Urinary bladder (tissue), 4 donors: ENCODE measurements around the gene IL1RAP. TPM values are rescaled to one million over a fixed set of nuclear protein-coding genes. Genes with fewer than 3 reads are reported as not detected.
"Not testable (repeated sequence)": the region's sequence is repeated elsewhere in the genome, so short reads cannot be mapped to it uniquely, and the experiment has no call there.

ENCODE experiments used
- DNase-seq: peaks from one replicate; pipeline ENCODE4 v3.0.0-alpha.2; 2015; ENCODE audit errors: extremely low spot score
- H3K27ac ChIP-seq: one replicate; pipeline ENCODE4 v1.5.1; 2013; ENCODE audit warnings: low read depth, mild to moderate bottlenecking, moderate library complexity
- H3K36me3 ChIP-seq: one replicate; pipeline ENCODE4 v1.6.1; 2013; ENCODE audit warnings: mild to moderate bottlenecking, moderate library complexity; ENCODE audit not compliant: insufficient read depth
- H3K4me1 ChIP-seq: one replicate; pipeline ENCODE4 v1.6.1; 2013; ENCODE audit warnings: mild to moderate bottlenecking, moderate library complexity; ENCODE audit not compliant: insufficient read depth
- H3K4me3 ChIP-seq: one replicate; pipeline ENCODE4 v1.5.1; 2013; ENCODE audit warnings: low read depth, low read length
- WGBS: extraction: QIAGEN DNeasy Blood & Tissue Kit; methylation state at CpG from one replicate; pipeline ENCODE4 v1.1.7; 2013; 5-methylcytosine and 5-hydroxymethylcytosine counted together
- polyA plus RNA-seq: library from polyadenylated mRNA; stranded (reverse); fragments of 200-250 nt; gene quantifications from one replicate; pipeline ENCODE4 v1.2.3, GENCODE V29; 2013
- total RNA-seq: library from RNA; depleted of rRNA; stranded (reverse); fragments of >200 nt; gene quantifications from one replicate; pipeline ENCODE4 v1.2.3, GENCODE V29; 2014
- donor health status: healthy with polysubstance abuse.
- donor health status: healthy.

IL1RAP gene
- total RNA-seq: 21.7 TPM
- 5.6 TPM for polyA plus RNA-seq

- peak; percentile 67 for DNase-seq
- Histone ChIP-seq H3K36me3 (no peaks in the 10 kb centered on the region), H3K4me3 (peak within 1 kb of the TSS; percentile 78), H3K27ac (peak within 1 kb of the TSS; percentile 24), H3K4me1 (no peaks in the 10 kb centered on the region)
- WGBS: under 1% methylated on average over 76 of the region's 76 CpGs
Measured at GRCh38 chr3:190513409-190514370, at the start of gene IL1RAP. Gene IL1RAP (plus strand): TSS chr3:190514085. CDS start chr3:190564290, 50,205 bp downstream.

GRCh38 chr3:190467922-190468321 is 46.0 kb upstream of the IL1RAP start:
- Histone ChIP-seq H3K36me3 (no peaks in the 10 kb centered on the region), H3K27ac (no peak overlapping the region), H3K4me3 (no peak overlapping the region)

GRCh38 chr3:190473261-190473660 is 40.6 kb upstream of the IL1RAP start:
- not testable (repeated sequence) for DNase-seq, H3K36me3 ChIP-seq, H3K4me1 ChIP-seq, H3K4me3 ChIP-seq, H3K27ac ChIP-seq
- 96% methylated on average over 25 of the region's 25 CpGs for WGBS

More at GRCh38 chr3:190467922-190468321, 46.0 kb upstream of the IL1RAP start:
- no peaks in the 10 kb centered on the region for H3K4me1 ChIP-seq
- no peak for DNase-seq

- H3K36me3 ChIP-seq: no peaks in the 10 kb centered on the region
- H3K4me3 ChIP-seq: no peak overlapping the region
- no peak overlapping the region for H3K27ac ChIP-seq
- no peaks in the 10 kb centered on the region for H3K4me1 ChIP-seq
- DNase-seq: no peak
- 77% methylated on average over 2 of the region's 2 CpGs for WGBS
Measured at GRCh38 chr3:190481779-190482178, 32.1 kb upstream of the IL1RAP start.

GRCh38 chr3:190485830-190486532 is 27.9 kb upstream of the IL1RAP start:
- Histone ChIP-seq H3K4me3 (no peak overlapping the region), H3K4me1 (no peaks in the 10 kb centered on the region), H3K36me3 (no peaks in the 10 kb centered on the region), H3K27ac (no peak overlapping the region)
- no peak for DNase-seq
- 19% methylated on average over 6 of the region's 6 CpGs for WGBS

GRCh38 chr3:190486533-190486864 is 27.4 kb upstream of the IL1RAP start:
- no peak overlapping the region for H3K4me3 ChIP-seq
- 15% methylated on average over 1 of the region's 1 CpG for WGBS
- no peak overlapping the region for H3K27ac ChIP-seq
- no peaks in the 10 kb centered on the region for H3K36me3 ChIP-seq
- DNase-seq: no peak
- H3K4me1 ChIP-seq: no peaks in the 10 kb centered on the region

GRCh38 chr3:190486908-190487607 is 26.8 kb upstream of the IL1RAP start:
- 71% methylated on average over 4 of the region's 4 CpGs for WGBS
- Histone ChIP-seq H3K4me1 (no peaks in the 10 kb centered on the region), H3K36me3 (no peaks in the 10 kb centered on the region), H3K27ac (no peak overlapping the region), H3K4me3 (no peak overlapping the region)
- DNase-seq: no peak

GRCh38 chr3:190491533-190492054 is 22.3 kb upstream of the IL1RAP start:
- peaks cover 1% of the 10 kb centered on the region for H3K4me1 ChIP-seq
- no peaks in the 10 kb centered on the region for H3K36me3 ChIP-seq
- no peak overlapping the region for H3K27ac ChIP-seq
- WGBS: 77% methylated on average over 4 of the region's 4 CpGs
- DNase-seq: no peak
- H3K4me3 ChIP-seq: no peak overlapping the region

- no peak overlapping the region for H3K27ac ChIP-seq
- no peak overlapping the region for H3K4me3 ChIP-seq
Measured at GRCh38 chr3:190492129-190492528, 21.8 kb upstream of the IL1RAP start.

GRCh38 chr3:190492966-190493365 is 20.9 kb upstream of the IL1RAP start:
- 65% methylated on average over 4 of the region's 4 CpGs for WGBS
- DNase-seq: no peak
- no peaks in the 10 kb centered on the region for H3K36me3 ChIP-seq
- peaks cover 1% of the 10 kb centered on the region for H3K4me1 ChIP-seq
- H3K4me3 ChIP-seq: no peak overlapping the region
- no peak overlapping the region for H3K27ac ChIP-seq

More at GRCh38 chr3:190492129-190492528, 21.8 kb upstream of the IL1RAP start:
- H3K36me3 ChIP-seq: no peaks in the 10 kb centered on the region
- H3K4me1 ChIP-seq: peaks cover 1% of the 10 kb centered on the region
- no peak for DNase-seq

GRCh38 chr3:190494907-190495306 is 19.0 kb upstream of the IL1RAP start:
- Histone ChIP-seq H3K27ac (no peak overlapping the region), H3K36me3 (no peaks in the 10 kb centered on the region), H3K4me1 (peaks cover 1% of the 10 kb centered on the region), H3K4me3 (no peak overlapping the region)
- DNase-seq: no peak

GRCh38 chr3:190495354-190495753 is 18.5 kb upstream of the IL1RAP start:
- Histone ChIP-seq H3K4me3 (no peak overlapping the region), H3K36me3 (no peaks in the 10 kb centered on the region), H3K4me1 (peaks cover 1% of the 10 kb centered on the region), H3K27ac (no peak overlapping the region)
- DNase-seq: no peak

GRCh38 chr3:190495796-190496195 is 18.1 kb upstream of the IL1RAP start:
- Histone ChIP-seq H3K36me3 (no peaks in the 10 kb centered on the region), H3K4me1 (peaks cover 1% of the 10 kb centered on the region), H3K27ac (no peak overlapping the region), H3K4me3 (no peak overlapping the region)
- 80% methylated on average over 5 of the region's 5 CpGs for WGBS
- DNase-seq: no peak
